Ascending aorta (tissue), 2 donors: ENCODE data around the gene OR10R2. TPM values are rescaled to one million over a fixed set of nuclear protein-coding genes. Genes with fewer than 3 reads are reported as not detected.
A peak's percentile ranks its signal among the peaks of the same experiment; 100 is the strongest.

Experiments
- DNase-seq, 2 donors: peaks; one replicate each; pipeline ENCODE4 v3.0.0-alpha.2; 2019; ENCODE audit warnings: low spot score in 2 of 2
- H3K27ac ChIP-seq, 2 donors: fragments of 200-600 bp; sonication (generic); one replicate each; pipeline ENCODE4 v1.5.1; 2016 to 2017; ENCODE audit warnings: mild to moderate bottlenecking in 1 of 2
- H3K27me3 ChIP-seq: fragments of 200-600 bp; sonication (generic); one replicate; pipeline ENCODE4 v1.5.1; 2017
- H3K36me3 ChIP-seq, 2 donors: fragments of 200-600 bp; sonication (generic); one replicate each; pipeline ENCODE4 v1.5.1; 2016
- H3K4me1 ChIP-seq, 2 donors: fragments of 200-600 bp; sonication (generic); one replicate each; pipeline ENCODE4 v1.5.1; 2016 to 2017; ENCODE audit warnings: mild to moderate bottlenecking in 1 of 2
- H3K4me3 ChIP-seq, 2 donors: fragments of 200-600 bp; sonication (generic); one replicate each; pipeline ENCODE4 v1.5.1; 2016 to 2017; ENCODE audit warnings: mild to moderate bottlenecking in 1 of 2
- H3K9me3 ChIP-seq, 2 donors: fragments of 200-600 bp; sonication (generic); one replicate each; pipeline ENCODE4 v1.5.1; 2016
- intact Hi-C: fragments of 100-400 bp; cut with DNase I; formaldehyde crosslinking; loops from one replicate; pipeline ENCODE4 v1.15.1; 2023
- total RNA-seq: library from RNA; depleted of rRNA; stranded (reverse); fragments of >200 nt; gene quantifications from one replicate; pipeline ENCODE4 v1.1.0, GENCODE V29; 2016
- TF ChIP-seq, protein P1 (sequence below), 3 experiments: fragments of 200-600 bp in 2 of 3; fragments of 450-650 bp in 1 of 3; sonication (generic) in 2 of 3; IDR thresholded peaks; one replicate each; pipeline ENCODE4 v1.5.1; 2016 to 2019; ENCODE audit warnings: antibody characterized with exemption in 3 of 3, mild to moderate bottlenecking in 1 of 3, moderate library complexity in 1 of 3

The OR10R2 gene
- total RNA-seq, 1 donor from 2014 or later: not detected

DNA sequence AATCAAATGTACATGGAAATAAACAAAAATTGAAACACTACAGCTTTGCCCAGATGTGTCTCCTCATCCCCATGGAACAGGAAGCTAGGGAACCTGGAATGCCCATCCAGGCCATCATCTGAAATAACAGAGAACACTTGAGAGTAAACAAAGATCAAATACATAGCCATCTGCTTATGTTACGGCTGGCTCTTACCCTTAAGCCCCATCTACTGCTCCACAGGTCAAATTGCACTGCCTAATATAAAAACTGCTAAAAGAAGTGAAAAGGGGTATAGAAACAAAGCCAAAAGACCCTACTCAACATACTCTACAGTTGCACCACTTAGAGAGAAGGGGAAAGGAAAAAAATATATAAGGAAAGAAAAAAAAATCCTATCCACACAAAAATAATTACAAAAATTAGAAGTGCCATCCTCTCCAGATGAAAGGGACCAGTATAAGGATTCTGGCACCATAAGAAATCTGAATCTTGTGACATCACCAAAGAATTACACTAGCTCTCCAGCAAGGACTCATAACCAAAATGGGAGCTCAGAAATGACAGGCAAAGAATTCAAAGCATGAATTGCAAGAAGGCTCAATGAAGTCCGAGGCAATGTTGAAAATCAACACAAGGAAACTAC is 55.3 kb downstream of the OR10R2 start:
- H3K36me3 ChIP-seq: no peaks in the 10 kb centered on the region
- no peaks in the 10 kb centered on the region for H3K9me3 ChIP-seq
- no peaks in the 10 kb centered on the region for H3K27me3 ChIP-seq
- no peaks in the 10 kb centered on the region for H3K4me1 ChIP-seq
- TF ChIP-seq, protein P1, sequence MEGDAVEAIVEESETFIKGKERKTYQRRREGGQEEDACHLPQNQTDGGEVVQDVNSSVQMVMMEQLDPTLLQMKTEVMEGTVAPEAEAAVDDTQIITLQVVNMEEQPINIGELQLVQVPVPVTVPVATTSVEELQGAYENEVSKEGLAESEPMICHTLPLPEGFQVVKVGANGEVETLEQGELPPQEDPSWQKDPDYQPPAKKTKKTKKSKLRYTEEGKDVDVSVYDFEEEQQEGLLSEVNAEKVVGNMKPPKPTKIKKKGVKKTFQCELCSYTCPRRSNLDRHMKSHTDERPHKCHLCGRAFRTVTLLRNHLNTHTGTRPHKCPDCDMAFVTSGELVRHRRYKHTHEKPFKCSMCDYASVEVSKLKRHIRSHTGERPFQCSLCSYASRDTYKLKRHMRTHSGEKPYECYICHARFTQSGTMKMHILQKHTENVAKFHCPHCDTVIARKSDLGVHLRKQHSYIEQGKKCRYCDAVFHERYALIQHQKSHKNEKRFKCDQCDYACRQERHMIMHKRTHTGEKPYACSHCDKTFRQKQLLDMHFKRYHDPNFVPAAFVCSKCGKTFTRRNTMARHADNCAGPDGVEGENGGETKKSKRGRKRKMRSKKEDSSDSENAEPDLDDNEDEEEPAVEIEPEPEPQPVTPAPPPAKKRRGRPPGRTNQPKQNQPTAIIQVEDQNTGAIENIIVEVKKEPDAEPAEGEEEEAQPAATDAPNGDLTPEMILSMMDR (IDR thresholded peaks at IDR 0.05): peak in 1 of 3 experiments; percentile 51
- no peak for DNase-seq
- H3K4me3 ChIP-seq: no peak overlapping the region
- intact Hi-C loops: no loop called here
- no peak overlapping the region for H3K27ac ChIP-seq

Other genes starting within 250 kb of the OR10R2 start
- gene CD1A, start 217.8 kb upstream of the OR10R2 start, total RNA-seq: not detected
- not detected for gene CD1C, start 182.3 kb upstream of the OR10R2 start, total RNA-seq
- gene CD1B, start 140.7 kb upstream of the OR10R2 start, total RNA-seq: not detected
- gene CD1E, start 118.3 kb upstream of the OR10R2 start, total RNA-seq: not detected
- not detected for gene OR10T2, start 72.8 kb upstream of the OR10R2 start, total RNA-seq
- gene OR10K2, start 46.0 kb upstream of the OR10R2 start, total RNA-seq: not detected
- not detected for gene OR10K1, start 10.4 kb upstream of the OR10R2 start, total RNA-seq
- not detected for gene OR6Y1, start 82.2 kb downstream of the OR10R2 start, total RNA-seq
- not detected for gene OR6P1, start 98.4 kb downstream of the OR10R2 start, total RNA-seq
- not detected for gene OR10X1, start 107.7 kb downstream of the OR10R2 start, total RNA-seq
- gene OR10Z1, start 133.0 kb downstream of the OR10R2 start, total RNA-seq: not detected
- not detected for gene SPTA1, start 214.5 kb downstream of the OR10R2 start, total RNA-seq
- not detected for gene OR6K2, start 228.4 kb downstream of the OR10R2 start, total RNA-seq
- not detected for gene OR6K3, start 248.5 kb downstream of the OR10R2 start, total RNA-seq